ENCODE data around the gene EDC3. TPM values are rescaled to one million over a fixed set of nuclear protein-coding genes. Genes with fewer than 3 reads are reported as not detected.
A peak's percentile ranks its signal among the peaks of the same experiment; 100 is the strongest.
"Not testable (repeated sequence)": the region's sequence is repeated elsewhere in the genome, so short reads cannot be mapped to it uniquely, and the experiment has no call there.

The EDC3 gene
- total RNA-seq, 1 donor from 2014 or later, result 13.5 TPM

DNA sequence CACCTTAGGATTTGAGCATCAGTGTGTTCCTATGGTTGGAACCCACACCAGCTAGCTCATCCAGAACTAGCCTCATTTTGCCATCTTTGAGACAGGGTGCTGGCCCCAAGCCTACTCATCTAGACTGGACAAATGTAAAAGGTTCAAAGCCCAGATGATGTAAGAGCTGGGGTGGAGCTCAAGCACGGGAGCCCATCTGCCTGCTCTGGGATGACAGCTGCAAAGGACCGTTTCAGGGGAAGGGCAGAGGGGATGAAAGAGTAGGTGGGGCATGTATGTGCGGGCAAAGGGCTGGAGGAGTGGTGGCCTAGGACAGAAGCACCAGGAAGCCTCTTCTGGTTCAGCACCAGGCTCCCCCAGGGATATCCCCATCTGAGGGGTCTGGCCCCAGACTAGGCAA lies 64.4 kb downstream of the EDC3 start:
- ATAC-seq, result no peak

DNA sequence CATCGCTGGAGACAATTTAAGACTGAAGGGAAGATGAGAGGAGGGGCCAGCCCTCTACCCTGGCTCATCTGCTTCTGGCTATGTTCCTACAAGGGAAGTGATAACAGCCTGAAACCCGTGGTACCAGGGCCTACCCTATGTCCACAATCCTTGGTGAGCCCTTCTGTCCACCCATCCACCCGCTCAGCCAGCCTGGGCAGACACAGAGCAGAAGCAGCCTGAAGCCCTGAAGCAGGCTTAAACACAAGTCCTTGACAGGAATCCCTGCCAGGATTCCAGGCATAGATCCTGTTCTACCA lies 64.8 kb downstream of the EDC3 start:
- intact Hi-C loops (cut with DNase I), result no loop called here
- no peak for DNase-seq (ENCODE audit: missing footprints)
- no peak for ATAC-seq

More for the DNA sequence above, 64.4 kb downstream of the EDC3 start:
- intact Hi-C loops (cut with DNase I), result no loop called here
- no peak for DNase-seq (ENCODE audit: missing footprints)

DNA sequence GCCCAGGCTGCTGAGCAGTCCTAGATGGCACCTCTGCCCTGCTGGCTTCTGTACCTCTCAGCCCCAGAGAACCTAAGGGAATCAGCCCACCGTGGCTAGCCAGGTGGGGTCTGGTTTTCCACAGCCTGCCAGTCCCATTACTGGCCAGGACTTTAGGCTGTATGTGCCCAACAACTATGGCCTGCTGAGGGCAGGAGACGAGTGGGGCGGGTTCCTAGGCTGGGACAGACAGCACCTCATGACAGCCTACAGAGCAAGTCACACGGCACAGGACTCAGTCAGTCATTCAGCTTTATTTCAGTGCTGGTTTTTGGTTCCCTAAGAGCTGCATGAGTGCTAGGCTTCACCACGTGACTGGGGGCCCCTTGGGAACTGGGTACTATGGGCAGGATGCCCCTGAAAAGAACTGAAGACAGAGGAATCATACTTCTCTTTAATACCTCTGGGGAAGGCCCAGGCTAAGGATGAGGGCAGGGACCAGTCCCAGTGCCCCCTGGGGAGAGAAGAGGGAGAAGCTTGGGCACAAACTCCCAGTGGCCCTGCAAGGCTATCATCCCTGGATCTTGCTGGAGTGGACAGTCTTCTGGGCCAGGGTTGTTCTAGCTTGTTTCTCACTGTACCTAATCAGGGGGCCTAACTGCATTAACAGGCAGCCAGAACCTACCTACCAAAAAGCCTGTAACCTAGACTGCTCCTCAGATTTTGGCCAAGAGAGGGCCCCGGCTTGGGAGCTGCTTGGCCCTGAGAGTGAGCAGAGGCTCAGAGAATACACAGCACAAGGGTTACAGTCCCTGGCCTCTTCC lies 65.3 kb downstream of the EDC3 start:
- intact Hi-C loops (cut with DNase I), result no loop called here
- no peak for DNase-seq (ENCODE audit: missing footprints)

DNA sequence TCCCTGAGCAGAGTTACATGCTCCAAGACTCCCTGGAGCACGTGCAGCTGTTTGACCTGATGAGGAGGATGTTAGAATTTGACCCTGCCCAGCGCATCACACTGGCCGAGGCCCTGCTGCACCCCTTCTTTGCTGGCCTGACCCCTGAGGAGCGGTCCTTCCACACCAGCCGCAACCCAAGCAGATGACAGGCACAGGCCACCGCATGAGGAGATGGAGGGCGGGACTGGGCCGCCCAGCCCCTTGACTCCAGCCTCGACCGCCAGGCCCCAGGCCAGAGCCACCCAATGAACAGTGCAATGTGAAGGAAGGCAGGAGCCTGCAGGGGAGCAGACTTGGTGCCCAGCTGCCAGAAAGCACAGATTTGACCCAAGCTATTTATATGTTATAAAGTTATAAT lies 66.1 kb downstream of the EDC3 start:
- ATAC-seq; intact Hi-C loops (cut with DNase I); DNase-seq (ENCODE audit: missing footprints): not testable (repeated sequence)

More for the DNA sequence above, 65.3 kb downstream of the EDC3 start:
- ATAC-seq, result no peak

DNA sequence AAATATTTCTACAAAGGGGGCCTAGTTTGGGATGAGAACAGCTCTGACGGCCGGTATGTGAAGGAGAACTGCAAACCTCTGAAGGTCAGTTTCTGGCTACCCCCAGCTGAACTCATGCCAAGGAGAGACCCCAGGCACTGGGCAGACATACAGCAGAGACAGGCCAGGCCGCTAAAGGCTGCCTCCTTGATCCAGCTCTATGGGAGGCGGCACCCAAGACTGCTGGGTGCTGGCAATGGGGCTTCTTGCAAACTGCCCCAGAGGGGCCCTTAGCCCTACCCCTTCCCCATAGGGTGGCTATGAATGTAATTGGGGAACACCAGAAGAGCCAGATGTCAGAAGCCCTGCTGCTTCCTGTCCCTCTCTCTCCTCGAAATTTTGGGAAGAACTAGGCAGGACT lies 66.9 kb downstream of the EDC3 start:
- ATAC-seq, result no peak
- no peak for DNase-seq (ENCODE audit: missing footprints)
- intact Hi-C loops (cut with DNase I), result no loop called here

DNA sequence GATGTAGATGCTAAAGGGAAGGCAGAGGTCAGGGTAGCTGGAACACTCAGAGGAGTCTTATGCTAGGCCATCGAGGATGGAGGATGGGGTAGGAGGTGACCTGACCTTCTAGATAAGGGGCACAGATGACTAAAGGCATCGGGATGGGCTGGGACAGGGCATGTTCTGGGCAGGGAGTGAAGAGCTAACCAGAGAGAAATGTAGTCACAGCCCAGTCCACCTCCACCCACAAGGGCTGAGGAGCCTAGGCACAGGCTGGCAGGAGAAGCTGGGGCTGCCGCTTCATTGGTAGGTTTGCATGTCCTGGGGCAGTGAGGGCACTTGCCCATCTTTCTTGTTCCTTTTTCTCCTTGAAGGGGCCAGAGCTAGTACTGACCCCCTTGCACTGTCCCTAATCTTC lies 67.6 kb downstream of the EDC3 start:
- DNase-seq (ENCODE audit: missing footprints) (no peak), ATAC-seq (no peak)
- intact Hi-C loops (cut with DNase I), result no loop called here

DNA sequence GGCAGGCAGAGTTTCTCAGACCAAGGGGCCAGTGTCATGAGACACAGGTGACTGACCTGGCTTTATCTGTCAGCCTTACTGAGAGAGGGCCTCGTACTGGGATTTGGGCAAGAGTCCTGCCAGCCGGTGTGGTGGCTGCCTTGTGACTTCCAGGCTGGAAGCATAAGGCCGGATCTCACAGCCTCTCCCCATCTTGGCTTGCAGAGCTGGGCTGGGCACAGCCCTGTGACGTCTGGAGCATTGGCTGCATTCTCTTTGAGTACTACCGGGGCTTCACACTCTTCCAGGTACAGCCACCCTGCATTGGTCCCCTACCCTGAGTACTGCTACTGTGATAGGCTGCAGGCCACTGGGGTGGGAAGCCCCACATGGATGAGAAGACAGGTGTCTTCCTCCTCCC lies 68.1 kb downstream of the EDC3 start:
- intact Hi-C loops (cut with DNase I), result no loop called here
- ATAC-seq, result no peak
- DNase-seq (ENCODE audit: missing footprints), result no peak

DNA sequence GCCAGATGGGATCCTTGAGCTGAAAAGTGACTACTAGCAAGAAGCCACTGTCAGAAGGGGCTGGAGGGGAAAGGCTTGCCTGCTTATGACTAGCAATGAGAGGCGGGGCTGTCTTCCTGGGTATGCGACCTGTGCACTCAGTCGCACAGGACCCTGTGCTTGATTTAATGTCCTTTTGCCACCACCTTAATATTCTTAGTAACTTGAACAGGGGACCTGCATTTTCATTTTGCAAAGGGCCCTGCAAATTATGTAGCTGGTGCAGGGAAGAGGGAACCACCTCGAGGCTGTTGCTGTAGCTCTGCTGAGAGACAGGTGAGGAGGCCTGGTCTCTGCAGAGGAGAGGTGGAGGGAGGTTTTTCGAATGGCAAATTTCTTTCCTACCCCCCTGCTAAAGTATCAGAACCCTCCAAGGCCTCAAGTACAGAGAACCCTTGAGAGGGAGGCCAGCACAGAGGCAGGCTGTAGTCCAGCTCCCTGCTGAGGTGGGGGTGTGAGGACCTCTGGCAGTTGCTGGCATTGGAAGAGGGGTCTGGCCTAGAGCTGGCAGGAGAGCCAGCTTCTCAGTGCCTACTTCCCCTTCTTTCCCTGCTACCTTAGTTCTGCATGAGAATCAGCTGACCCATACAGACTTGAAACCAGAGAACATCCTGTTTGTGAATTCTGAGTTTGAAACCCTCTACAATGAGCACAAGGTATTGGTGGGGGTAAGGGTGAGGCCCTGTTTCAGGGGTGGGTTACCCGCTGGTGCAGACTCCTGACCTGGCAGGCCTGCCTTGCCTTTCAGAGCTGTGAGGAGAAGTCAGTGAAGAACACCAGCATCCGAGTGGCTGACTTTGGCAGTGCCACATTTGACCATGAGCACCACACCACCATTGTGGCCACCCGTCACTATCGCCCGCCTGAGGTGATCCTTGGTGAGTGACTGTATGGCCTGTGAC lies 68.8 kb downstream of the EDC3 start:
- ATAC-seq, result no peak
- no peak for DNase-seq (ENCODE audit: missing footprints)
- intact Hi-C loops (cut with DNase I), result no loop called here

DNA sequence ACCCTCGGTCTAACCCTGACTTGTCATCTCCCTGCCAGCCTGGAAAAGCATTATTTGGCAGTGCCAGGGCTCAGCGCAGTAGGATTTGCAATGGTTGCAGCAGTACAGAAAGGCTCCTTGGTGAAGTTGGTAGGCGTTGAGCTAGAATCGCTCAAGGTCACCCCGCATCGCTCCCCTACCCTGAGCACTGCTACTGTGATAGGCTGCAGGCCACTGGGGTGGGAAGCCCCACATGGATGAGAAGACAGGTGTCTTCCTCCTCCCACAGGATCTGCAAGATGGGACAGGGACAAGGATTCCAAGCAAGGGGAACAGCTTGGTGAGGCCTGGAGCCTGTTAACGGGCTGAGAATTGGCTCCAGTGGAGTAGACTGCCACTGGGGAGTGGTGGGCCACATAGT lies 69.5 kb downstream of the EDC3 start:
- ATAC-seq (no peak), DNase-seq (ENCODE audit: missing footprints) (no peak)
- intact Hi-C loops (cut with DNase I), result no loop called here

DNA sequence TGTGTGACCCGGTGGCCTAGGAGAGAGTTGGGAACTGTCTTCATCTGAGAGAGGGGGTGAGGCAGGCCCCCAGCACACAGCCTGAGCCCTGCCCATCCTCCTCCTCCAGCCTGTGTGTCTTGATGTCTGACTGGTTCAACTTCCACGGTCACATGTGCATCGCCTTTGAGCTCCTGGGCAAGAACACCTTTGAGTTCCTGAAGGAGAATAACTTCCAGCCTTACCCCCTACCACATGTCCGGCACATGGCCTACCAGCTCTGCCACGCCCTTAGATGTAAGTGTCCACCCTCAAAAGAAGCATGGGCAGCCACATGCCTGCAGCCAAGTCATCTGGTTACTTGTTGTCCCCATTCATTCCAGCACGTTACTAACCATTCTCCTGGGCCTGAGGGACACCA lies 70.1 kb downstream of the EDC3 start:
- no peak for ATAC-seq
- intact Hi-C loops (cut with DNase I), result no loop called here
- DNase-seq (ENCODE audit: missing footprints), result no peak

DNA sequence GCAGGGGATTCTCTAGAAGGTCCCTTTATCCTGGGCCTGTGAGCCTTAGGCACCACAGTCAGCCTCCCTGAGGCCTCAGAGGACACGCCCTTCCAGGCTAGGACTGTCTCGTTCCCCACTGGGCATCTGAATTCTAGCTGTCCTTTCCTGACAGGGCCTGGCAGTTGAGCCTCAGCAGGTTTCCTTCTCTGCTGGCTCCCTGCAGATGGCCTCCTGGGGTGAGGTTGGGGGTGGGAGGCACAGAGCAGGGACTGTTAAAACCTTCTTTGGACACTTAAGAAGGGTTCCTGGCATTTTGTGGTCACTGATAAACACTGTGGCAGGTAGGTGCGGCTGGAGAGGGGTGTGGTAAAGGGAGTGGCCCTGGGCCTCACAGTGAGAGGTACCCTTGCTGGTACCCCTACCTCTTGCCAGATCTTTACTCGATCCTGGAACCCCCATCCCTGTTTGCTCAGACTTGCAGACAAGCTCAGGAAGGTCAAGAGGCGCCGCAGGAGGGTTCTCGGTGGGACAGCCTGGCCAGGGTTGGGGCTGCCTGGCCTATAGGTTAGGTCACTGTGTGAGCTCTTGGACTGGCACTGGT lies 71.7 kb downstream of the EDC3 start:
- ATAC-seq (no peak), DNase-seq (ENCODE audit: missing footprints) (no peak)
- intact Hi-C loops (cut with DNase I), result no loop called here

DNA sequence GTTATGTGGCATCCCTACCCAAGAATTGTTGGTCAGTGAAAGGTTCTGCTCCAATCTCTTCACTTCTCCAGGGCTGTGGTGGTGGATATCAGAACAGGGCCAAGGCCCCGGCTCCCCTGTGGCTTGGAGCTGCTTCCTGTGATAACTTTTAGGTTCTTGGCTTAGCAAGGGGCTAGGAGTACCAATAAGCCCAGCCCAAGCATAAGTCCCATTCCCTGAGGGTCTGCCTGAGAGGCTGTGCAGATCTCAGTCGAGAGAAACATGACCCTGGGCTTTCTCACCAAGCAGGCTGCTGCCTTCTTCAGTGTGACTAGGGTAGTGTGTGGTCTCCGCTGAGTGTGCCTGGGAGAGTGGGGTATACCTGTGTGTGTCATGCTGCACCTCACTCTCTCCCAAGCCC lies 73.1 kb downstream of the EDC3 start:
- ATAC-seq (no peak), DNase-seq (ENCODE audit: missing footprints) (no peak)
- intact Hi-C loops (cut with DNase I), result no loop called here

DNA sequence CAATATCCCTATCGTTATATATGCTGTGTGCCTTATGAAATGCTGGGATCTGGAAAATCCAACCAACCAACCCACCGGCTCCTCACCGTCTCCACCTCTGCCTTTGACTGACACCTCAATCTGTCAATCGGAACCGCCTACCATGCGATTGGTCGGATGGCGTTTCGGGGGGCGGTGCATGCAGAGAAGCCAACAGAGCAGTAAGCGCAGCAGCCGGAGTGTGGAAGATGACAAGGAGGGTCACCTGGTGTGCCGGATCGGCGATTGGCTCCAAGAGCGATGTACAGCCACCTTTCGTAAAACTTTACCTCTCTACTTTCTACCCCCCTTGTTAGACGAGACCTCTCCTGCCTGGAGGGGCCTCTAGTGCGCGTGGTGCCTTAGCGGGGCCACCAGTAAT lies 73.9 kb downstream of the EDC3 start:
- intact Hi-C loops (cut with DNase I), result no loop called here
- ATAC-seq (no peak), DNase-seq (ENCODE audit: missing footprints) (no peak)

DNA sequence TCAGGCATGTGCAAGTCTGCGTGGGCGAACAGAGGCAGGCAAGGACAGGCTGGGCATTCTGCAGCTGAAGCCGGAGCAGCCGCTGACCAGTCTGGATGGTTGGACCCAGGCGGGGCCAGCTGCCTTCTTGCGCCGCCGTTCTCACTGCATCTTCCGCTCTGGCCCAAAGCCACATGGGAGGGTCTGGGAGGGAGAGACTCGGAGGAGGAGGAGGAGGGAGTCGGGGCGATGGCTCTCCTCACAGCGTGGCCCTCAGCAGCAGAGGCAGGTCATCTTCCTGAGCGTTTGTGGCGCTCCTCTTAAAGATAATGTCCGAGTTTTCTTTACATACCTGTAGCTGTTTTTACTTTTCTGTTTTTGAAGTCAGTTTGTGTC lies 74.3 kb downstream of the EDC3 start:
- DNase-seq (ENCODE audit: missing footprints) (no peak), ATAC-seq (no peak)
- intact Hi-C loops (cut with DNase I), result no loop called here

DNA sequence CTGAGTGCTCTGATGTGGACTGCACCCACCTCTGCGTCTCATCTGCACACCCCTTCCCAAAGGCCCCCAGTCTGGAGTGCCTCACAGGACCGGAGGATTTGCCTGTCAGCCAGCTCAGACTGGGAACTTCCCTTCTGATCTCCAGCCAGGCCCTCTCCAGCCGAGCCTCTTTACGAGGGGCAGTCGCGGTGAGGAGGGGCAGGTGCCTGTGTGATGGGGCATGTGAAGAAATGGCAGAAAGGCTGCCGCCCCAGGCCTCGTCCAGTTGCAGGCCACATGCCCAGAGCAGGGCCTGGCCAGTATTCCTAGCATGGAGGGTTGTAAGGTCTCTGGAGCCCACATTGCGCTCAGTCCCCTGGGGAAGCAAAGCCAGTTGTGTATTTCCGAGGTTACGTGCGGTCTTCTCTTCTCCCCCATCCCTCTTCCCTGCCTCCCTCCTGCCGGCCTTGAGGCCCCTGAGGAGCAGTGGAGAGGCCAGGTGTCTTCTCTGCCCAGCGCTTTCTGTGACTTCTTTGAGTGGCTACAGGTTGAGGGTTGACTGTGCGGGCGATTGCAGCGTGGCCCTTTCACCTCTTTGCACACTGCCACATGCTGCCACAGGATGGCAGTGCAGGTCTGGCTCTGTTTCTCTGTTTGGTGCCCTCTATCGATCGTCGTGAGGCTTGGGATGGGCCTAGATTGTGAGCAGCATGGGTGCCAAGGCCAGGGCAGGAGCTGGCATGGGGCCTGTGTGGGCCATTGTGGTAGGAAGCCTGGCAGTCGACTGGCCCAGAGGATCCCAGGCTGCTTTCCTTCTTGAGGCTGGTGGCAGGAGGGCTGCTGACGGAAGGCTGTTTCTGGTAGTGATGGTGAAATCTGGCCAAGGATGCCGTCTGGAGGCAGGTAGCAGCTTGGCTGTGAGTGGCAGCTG lies 74.9 kb downstream of the EDC3 start:
- intact Hi-C loops (cut with DNase I), result no loop called here
- DNase-seq (ENCODE audit: missing footprints), result peak; percentile 82

DNA sequence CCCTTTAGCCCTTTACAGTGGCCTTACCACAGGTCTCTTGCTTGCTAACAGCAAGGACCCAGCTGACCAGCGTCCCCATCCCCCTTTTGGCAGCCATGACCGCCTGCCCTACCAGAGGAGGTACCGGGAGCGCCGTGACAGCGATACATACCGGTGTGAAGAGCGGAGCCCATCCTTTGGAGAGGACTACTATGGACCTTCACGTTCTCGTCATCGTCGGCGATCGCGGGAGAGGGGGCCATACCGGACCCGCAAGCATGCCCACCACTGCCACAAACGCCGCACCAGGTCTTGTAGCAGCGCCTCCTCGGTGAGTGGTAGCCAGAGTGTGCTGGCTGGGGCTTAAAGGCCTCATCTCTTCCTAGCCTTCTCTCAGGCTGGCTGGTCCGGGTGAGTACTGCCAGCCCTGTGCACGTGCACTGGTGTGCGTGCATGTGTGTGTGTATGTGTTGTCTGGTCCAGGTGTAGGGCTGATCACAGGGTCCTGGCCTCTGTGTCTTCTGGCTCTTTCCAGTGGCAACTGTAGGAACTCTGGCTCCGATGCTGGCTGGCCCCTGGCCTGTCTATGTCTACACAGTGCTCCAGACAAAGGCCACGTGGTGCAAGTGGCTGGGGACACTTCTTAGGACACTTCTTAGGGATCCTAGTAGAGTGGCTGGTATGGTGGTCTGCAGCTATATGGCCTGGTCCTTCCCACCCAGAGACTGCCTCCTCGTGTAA lies 75.7 kb downstream of the EDC3 start:
- ATAC-seq, result no peak
- intact Hi-C loops (cut with DNase I), result loop anchor here (5.0 to 10.0 kb wide), 2 partner anchors 158 to 185 kb away; partner anchors contain the start of genes SEMA7A and UBL7
- no peak for DNase-seq (ENCODE audit: missing footprints)

More for the DNA sequence above, 74.9 kb downstream of the EDC3 start:
- ATAC-seq, result peak; percentile 51

DNA sequence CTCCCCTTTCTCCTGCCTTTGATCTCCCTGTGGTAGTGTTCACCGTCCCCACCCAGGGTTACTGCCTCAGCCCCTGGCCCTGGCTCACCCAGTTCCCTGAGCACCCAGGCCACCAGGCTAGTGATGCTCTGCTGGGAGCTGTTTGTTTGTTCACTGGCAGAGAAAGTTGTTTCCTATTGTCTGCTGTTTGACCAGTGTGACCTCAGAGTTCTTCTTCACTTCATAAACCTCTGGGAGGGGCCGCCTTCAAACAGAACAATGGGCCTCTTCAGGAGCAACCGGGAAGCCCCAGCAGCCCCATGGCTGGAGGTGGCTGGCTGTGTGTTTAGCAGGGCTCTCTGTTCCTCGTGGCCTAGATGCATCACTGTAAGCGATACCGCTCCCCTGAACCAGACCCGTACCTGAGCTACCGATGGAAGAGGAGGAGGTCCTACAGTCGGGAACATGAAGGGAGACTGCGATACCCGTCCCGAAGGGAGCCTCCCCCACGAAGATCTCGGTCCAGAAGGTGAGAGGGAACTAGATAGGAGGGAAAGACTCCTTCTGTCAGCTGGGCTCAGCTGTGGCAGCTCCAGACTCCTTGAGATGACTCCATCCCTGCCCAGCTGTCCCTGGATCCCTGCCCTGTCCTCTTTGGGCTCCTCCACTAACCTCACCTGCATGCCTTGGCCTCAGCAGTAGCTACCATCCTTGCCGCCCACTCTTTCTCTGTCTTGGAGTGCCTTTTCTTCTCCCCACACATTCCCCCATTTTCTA lies 76.8 kb downstream of the EDC3 start:
- intact Hi-C loops (cut with DNase I), result loop anchor here (5.0 to 10.0 kb wide), 2 partner anchors 157 to 184 kb away; partner anchors contain the start of genes SEMA7A and UBL7
- DNase-seq (ENCODE audit: missing footprints), result no peak
- no peak for ATAC-seq

All from Right ventricle myocardium inferior (tissue), 1 donor.